Ovary (tissue), 9 donors: Measurements from ENCODE around the gene NSG2. TPM values are rescaled to one million over a fixed set of nuclear protein-coding genes. Genes with fewer than 3 reads are reported as not detected.

Source experiments
- DNase-seq, 5 donors: peaks; one replicate each; pipeline ENCODE4 v3.0.0-alpha.2; 2019 to 2020
- H3K27ac ChIP-seq, 2 donors: fragments of 200-600 bp; one replicate each; pipeline versions ENCODE4 v1.5.1 to v1.8.0; 2019 to 2022
- H3K27me3 ChIP-seq: fragments of 200-600 bp; one replicate; pipeline ENCODE4 v1.8.0; 2022
- H3K36me3 ChIP-seq: fragments of 200-600 bp; sonication (generic); one replicate; pipeline ENCODE4 v1.5.1; 2019
- H3K4me1 ChIP-seq: one replicate; pipeline ENCODE4 v1.8.1; 2013; ENCODE audit warnings: mild to moderate bottlenecking, moderate library complexity; ENCODE audit not compliant: insufficient read depth
- H3K4me3 ChIP-seq: fragments of 200-600 bp; sonication (generic); one replicate; pipeline ENCODE4 v1.5.1; 2017
- H3K9me3 ChIP-seq, 2 donors: fragments of 200-600 bp in 1 of 2; sonication (generic) in 1 of 2; one replicate each; pipeline versions ENCODE4 v1.5.1 to v1.8.1; 2013 to 2019; ENCODE audit warnings: mild to moderate bottlenecking in 1 of 2, moderate library complexity in 1 of 2
- EP300 ChIP-seq: sonication (generic); formaldehyde crosslinking; IDR thresholded peaks from one replicate; pipeline ENCODE4 v1.6.1; 2017; ENCODE audit warnings: antibody characterized with exemption
- POLR2A ChIP-seq: fragments of 450-650 bp; IDR thresholded peaks from one replicate; pipeline ENCODE4 v1.6.1; 2017; ENCODE audit warnings: antibody characterized with exemption, mild to moderate bottlenecking, moderate library complexity
- WGBS, 3 donors: extraction: QIAGEN DNeasy Blood & Tissue Kit in 1 of 3; methylation state at CpG; one replicate each; pipeline versions ENCODE4 v1.1.5 to v1.1.7; 2013 to 2017; 5-methylcytosine and 5-hydroxymethylcytosine counted together
- intact Hi-C, 4 donors: fragments of 100-400 bp; cut with DNase I; formaldehyde crosslinking; loops; one replicate each; pipeline versions ENCODE4 v1.11.0 to v1.15.1; 2022 to 2023
- polyA plus RNA-seq, 2 donors: library from polyadenylated mRNA; stranded (reverse); fragments of 200-250 nt in 1 of 2; fragments of 350-450 nt in 1 of 2; fragmentation: Illumina TruSeq in 1 of 2; extraction: RNeasy Lipid Tissue Mini Kit (QIAGEN cat#74804) in 1 of 2; gene quantifications; one replicate each; pipeline ENCODE4 v1.2.3, GENCODE V29; 2013 to 2014
- total RNA-seq, 7 donors: library from RNA; depleted of rRNA in 2 of 7; stranded (reverse); fragments of >200 nt in 2 of 7; fragmentation: NEBNext Ultra II Directional in 3 of 7; extraction: Animal tissue kit (Norgen Biotek cat#: 25700) in 3 of 7; gene quantifications; one replicate each; pipeline versions ENCODE4 v1.1.0 to v1.2.4, GENCODE V29; 2016 to 2023
- TF ChIP-seq, protein P1 (sequence below), 3 donors: fragments of 450-650 bp in 2 of 3; fragments of 200-600 bp in 1 of 3; IDR thresholded peaks; one replicate each; pipeline versions ENCODE4 v1.5.1 to v1.8.0; 2016 to 2022; ENCODE audit warnings: antibody characterized with exemption in 3 of 3, mild to moderate bottlenecking in 1 of 3
- donor health status: DM: no; HTN: no; CAD: no; lungs with moderate emphysema.
- donor health status: DM: no; HTN: no; CAD: no.
- donor health status: Bipolar disorder and iron deficiency.
- donor health status: DM: yes; HTN: yes; CAD: no.
- donor health status: DM: no; HTN: no; CAD: no.
- donor health status: DM: yes; HTN: yes; CAD: no.

NSG2 gene
- total and polyA plus RNA-seq, 9 donors = not detected

DNA sequence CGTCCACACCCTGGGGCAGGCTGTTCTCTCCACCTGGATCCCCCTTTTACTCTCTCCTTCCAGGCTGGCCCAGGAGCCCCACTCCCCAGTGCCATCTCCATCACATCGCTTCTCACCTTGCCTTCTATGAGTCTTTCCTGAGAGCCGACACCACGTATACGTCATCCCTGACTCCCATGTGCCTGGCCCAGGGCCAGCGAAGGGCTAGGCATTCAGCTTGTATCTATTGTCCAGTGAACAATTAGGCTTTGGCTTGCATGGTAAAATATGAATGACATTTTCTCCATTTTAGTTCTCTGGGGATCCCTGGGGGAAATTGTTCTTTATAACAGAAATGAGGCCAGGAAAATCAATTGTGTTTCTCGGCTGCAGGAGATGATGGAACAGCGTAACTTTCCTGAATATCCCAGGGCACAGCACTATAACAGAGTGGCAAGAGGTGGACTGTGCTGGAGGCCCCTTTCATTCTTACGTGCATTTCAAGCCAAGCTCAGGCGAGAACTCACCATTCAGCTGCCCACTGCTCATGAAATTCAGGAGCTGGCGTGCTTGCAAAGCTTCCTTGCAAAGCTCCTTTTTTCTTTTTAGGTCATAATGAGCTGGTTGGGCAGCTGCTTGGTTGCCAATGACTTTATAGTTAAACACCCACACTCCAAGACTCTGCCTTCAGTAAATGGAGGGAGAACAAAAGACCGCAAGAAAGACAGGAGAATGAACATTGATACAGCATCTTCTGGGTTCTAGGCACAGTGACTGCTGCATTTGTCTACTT lies 37.7 kb downstream of the NSG2 start:
- TF ChIP-seq POLR2A (no peak), EP300 (no peak)
- TF ChIP-seq, protein P1, sequence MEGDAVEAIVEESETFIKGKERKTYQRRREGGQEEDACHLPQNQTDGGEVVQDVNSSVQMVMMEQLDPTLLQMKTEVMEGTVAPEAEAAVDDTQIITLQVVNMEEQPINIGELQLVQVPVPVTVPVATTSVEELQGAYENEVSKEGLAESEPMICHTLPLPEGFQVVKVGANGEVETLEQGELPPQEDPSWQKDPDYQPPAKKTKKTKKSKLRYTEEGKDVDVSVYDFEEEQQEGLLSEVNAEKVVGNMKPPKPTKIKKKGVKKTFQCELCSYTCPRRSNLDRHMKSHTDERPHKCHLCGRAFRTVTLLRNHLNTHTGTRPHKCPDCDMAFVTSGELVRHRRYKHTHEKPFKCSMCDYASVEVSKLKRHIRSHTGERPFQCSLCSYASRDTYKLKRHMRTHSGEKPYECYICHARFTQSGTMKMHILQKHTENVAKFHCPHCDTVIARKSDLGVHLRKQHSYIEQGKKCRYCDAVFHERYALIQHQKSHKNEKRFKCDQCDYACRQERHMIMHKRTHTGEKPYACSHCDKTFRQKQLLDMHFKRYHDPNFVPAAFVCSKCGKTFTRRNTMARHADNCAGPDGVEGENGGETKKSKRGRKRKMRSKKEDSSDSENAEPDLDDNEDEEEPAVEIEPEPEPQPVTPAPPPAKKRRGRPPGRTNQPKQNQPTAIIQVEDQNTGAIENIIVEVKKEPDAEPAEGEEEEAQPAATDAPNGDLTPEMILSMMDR (IDR thresholded peaks at IDR 0.05) = no peak
- Histone ChIP-seq H3K4me3 (no peak overlapping the region), H3K9me3 (no peaks in the 10 kb centered on the region), H3K27me3 (no peaks in the 10 kb centered on the region), H3K4me1 (peaks cover 2% of the 10 kb centered on the region), H3K27ac (no peak overlapping the region), H3K36me3 (no peaks in the 10 kb centered on the region)
- intact Hi-C loops = no loop called here
- 82 to 87% (median 84%) methylated on average over 12 of the region's 12 CpGs for WGBS, 3 donors
- no peak for DNase-seq

DNA sequence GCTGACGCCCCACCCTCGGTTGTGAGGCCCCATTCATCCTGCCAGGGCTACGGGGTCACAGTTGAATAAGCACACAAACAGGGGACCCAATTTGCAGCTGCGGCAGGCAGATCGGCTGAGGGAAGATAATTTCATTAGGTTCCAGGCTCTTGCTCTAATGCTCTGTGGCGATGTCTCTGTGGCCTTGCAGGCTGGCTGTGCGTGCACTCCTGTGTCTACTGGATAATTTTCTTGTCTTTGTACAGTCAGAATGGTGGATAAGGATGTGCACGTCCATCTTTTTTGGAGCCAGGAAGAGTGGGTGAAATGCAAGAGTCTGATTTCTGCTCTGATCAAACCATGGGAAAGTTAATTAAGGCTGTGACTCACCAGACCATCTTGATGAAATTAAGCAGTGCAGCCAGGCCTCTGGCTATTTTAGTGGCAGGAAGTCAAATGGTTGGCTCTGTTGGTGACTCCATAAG lies 39.2 kb downstream of the NSG2 start:
- H3K36me3 ChIP-seq = no peaks in the 10 kb centered on the region
- DNase-seq = no peak
- peaks cover 2% of the 10 kb centered on the region for H3K4me1 ChIP-seq
- no peak overlapping the region for H3K27ac ChIP-seq
- H3K4me3 ChIP-seq = no peak overlapping the region
- 75 to 76% (median 75%) methylated on average over 8 of the region's 8 CpGs for WGBS, 3 donors
- TF ChIP-seq, protein P1 (IDR thresholded peaks at IDR 0.05) = no peak
- TF ChIP-seq EP300 = no peak
- no peak for TF ChIP-seq POLR2A
- no peaks in the 10 kb centered on the region for H3K27me3 ChIP-seq
- no peaks in the 10 kb centered on the region for H3K9me3 ChIP-seq
- intact Hi-C loops = no loop called here

DNA sequence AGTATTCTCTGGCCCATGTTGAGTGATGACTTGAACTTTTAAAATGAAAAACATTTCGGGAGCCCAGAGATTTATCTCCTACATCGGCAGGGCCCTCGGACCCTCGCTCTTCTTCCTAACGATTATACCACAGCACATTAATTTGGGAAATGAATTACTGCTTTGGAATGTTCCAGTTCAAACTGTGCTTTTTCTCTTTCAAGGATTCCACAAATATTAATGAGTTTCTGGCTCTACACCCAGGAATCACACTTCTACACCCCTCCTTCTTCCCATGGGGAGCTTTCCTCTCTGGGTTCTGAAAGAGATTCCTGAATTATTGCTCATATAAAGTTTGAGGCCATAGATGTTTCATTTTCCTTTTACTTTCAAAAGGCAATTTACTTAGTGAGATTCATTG lies 41.2 kb downstream of the NSG2 start:
- Histone ChIP-seq H3K9me3 (no peaks in the 10 kb centered on the region), H3K36me3 (no peaks in the 10 kb centered on the region), H3K4me1 (peaks cover 2% of the 10 kb centered on the region), H3K27me3 (no peaks in the 10 kb centered on the region), H3K4me3 (no peak overlapping the region), H3K27ac (no peak overlapping the region)
- intact Hi-C loops = no loop called here
- TF ChIP-seq, protein P1 (IDR thresholded peaks at IDR 0.05) = no peak
- TF ChIP-seq EP300 (no peak), POLR2A (no peak)
- 9 to 15% (median 14%) methylated on average over 5 of the region's 5 CpGs for WGBS, 3 donors
- no peak for DNase-seq

DNA sequence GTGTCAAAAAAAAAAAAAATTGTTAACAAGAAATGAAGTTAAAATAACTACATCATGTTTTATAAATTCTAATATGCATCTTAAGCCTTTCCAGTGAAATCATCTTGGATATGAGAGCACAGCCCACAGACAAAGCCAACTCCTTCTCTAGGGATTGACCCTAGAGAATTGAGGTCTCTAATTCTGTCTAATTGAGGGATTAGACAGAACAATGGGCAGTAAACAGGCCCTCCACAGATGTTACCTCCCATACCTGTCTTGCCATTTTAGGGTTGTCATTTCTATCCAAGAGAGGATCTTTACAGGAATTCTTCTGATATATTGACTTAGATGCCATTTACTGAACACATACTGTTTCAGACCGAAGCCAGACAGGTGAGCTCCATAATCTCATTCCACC lies 42.3 kb downstream of the NSG2 start:
- Histone ChIP-seq H3K27me3 (no peaks in the 10 kb centered on the region), H3K4me1 (peaks cover 2% of the 10 kb centered on the region), H3K27ac (no peak overlapping the region), H3K9me3 (no peaks in the 10 kb centered on the region), H3K36me3 (no peaks in the 10 kb centered on the region), H3K4me3 (no peak overlapping the region)
- no peak for DNase-seq
- intact Hi-C loops = no loop called here
- 90 to 97% (median 93%) methylated on average over 1 of the region's 1 CpG for WGBS, 3 donors
- TF ChIP-seq EP300 (no peak), POLR2A (no peak)

DNA sequence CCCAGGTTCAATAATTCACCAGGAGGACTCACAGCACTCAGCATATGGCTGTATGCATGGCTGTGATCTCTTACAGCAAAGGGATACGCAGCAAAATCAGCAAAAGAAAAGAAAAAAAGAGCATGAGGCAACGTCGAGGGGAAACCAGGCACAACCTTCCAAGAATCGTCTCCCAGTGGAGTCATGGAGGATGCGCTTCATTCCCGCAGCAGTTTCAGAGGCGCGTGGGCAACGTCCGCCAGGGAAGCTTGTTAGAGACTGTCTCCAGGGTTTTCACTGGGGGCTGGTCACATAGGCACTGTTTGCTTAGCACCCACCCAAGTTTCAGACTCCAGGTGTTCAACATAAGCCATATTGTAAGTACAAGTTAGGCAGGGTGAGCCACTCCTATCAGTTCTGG lies 44.6 kb downstream of the NSG2 start:
- Histone ChIP-seq H3K4me3 (no peak overlapping the region), H3K9me3 (no peaks in the 10 kb centered on the region), H3K36me3 (no peaks in the 10 kb centered on the region), H3K27ac (no peak overlapping the region), H3K4me1 (peaks cover 2% of the 10 kb centered on the region), H3K27me3 (no peaks in the 10 kb centered on the region)
- no peak for TF ChIP-seq POLR2A
- TF ChIP-seq EP300 = no peak
- TF ChIP-seq, protein P1 (IDR thresholded peaks at IDR 0.05) = no peak
- intact Hi-C loops = loop anchor here in 1 of 4 donors (10.0 kb wide), 1 partner anchor 935 kb away; no protein-coding TSS in a partner anchor
- 80 to 86% (median 80%) methylated on average over 10 of the region's 10 CpGs for WGBS, 3 donors
- no peak for DNase-seq
